A549 (cell line): ENCODE results near the gene TESK2.

Experiments used
- CEBPB ChIP-seq, 2 experiments: fragments of >200 bp in 1 of 2; sonication (Bioruptor Twin) in 1 of 2; formaldehyde crosslinking in 1 of 2; IDR thresholded peaks; 2 replicates each; pipeline ENCODE4 v1.6.1; 2012 to 2016
- CTCF ChIP-seq: fragments of >200 bp; sonication (Bioruptor Twin); formaldehyde crosslinking; IDR thresholded peaks from 3 replicates; pipeline ENCODE4 v1.5.1; 2016
- ELK1 ChIP-seq: fragments of 150-350 bp; IDR thresholded peaks from 2 replicates; pipeline ENCODE4 v1.6.1; 2014; ENCODE audit warnings: low read depth, mild to moderate bottlenecking, low read length
- POLR2A ChIP-seq: IDR thresholded peaks from 2 replicates; pipeline ENCODE4 v1.6.1; 2012; ENCODE audit warnings: mild to moderate bottlenecking, low read length
- POLR2AphosphoS2 ChIP-seq: conservative IDR thresholded peaks from 2 replicates; pipeline ENCODE4 v1.6.1; 2012; ENCODE audit warnings: low read length, improper control_type of control experiment, inconsistent platforms
- RCOR1 ChIP-seq: fragments of 150-350 bp; IDR thresholded peaks from 2 replicates; pipeline ENCODE4 v1.6.1; 2014; ENCODE audit warnings: antibody characterized with exemption, low read length, low read depth
- REST ChIP-seq: fragments of 200-600 bp; sonication (generic); IDR thresholded peaks from 2 replicates; pipeline ENCODE4 v1.6.1; 2016; ENCODE audit warnings: antibody characterized with exemption, mild to moderate bottlenecking, moderate library complexity
- ZFP36 ChIP-seq: fragments of 450-650 bp; IDR thresholded peaks from 2 replicates; pipeline ENCODE4 v1.6.1; 2014; ENCODE audit warnings: borderline replicate concordance; ENCODE audit not compliant: partially characterized antibody
- TF ChIP-seq, protein P1 (sequence below): fragments of 450-650 bp; IDR thresholded peaks from 2 replicates; pipeline ENCODE4 v1.6.1; 2014; ENCODE audit warnings: antibody characterized with exemption

- no peak for TF ChIP-seq POLR2AphosphoS2
- TF ChIP-seq ELK1: no peak
- TF ChIP-seq ZFP36: no peak
- no peak for TF ChIP-seq RCOR1
- TF ChIP-seq CEBPB (IDR thresholded peaks at IDR 0.05): no peak
- no peak for TF ChIP-seq CTCF
- TF ChIP-seq, protein P1, sequence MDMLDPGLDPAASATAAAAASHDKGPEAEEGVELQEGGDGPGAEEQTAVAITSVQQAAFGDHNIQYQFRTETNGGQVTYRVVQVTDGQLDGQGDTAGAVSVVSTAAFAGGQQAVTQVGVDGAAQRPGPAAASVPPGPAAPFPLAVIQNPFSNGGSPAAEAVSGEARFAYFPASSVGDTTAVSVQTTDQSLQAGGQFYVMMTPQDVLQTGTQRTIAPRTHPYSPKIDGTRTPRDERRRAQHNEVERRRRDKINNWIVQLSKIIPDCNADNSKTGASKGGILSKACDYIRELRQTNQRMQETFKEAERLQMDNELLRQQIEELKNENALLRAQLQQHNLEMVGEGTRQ: no peak
- no peak for TF ChIP-seq POLR2A
- no peak for TF ChIP-seq REST
Measured at GRCh38 chr1:45478121-45478814, 12.7 kb downstream of the TESK2 start.
